Suppressor macrophage treated with lipopolysaccharide for 4 hours (primary cell): ENCODE measurements around the gene TET2.

ENCODE experiments used
- DNase-seq: peaks from one replicate; pipeline ENCODE4 v3.0.0-alpha.2; 2020

The TET2 gene

DNA sequence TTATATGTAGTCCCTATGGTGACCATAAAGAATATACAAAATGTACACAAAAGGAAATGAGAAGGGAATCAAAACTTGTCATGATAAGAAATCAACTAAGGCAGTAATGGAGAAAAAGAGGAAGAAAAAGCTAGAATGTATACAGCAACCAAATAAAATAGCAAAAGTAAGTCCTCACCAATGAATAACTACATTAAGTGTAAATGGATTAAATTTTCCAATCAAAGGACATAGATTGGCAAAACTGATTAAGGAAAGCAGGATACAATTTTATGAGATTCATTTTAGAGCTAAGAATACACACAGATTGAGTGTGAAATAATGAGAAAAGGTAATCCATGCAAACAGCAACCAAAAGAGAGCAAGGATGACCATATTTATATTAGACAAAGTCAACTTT, 157.4 kb downstream of the TET2 start:
- DNase-seq: no peak

DNA sequence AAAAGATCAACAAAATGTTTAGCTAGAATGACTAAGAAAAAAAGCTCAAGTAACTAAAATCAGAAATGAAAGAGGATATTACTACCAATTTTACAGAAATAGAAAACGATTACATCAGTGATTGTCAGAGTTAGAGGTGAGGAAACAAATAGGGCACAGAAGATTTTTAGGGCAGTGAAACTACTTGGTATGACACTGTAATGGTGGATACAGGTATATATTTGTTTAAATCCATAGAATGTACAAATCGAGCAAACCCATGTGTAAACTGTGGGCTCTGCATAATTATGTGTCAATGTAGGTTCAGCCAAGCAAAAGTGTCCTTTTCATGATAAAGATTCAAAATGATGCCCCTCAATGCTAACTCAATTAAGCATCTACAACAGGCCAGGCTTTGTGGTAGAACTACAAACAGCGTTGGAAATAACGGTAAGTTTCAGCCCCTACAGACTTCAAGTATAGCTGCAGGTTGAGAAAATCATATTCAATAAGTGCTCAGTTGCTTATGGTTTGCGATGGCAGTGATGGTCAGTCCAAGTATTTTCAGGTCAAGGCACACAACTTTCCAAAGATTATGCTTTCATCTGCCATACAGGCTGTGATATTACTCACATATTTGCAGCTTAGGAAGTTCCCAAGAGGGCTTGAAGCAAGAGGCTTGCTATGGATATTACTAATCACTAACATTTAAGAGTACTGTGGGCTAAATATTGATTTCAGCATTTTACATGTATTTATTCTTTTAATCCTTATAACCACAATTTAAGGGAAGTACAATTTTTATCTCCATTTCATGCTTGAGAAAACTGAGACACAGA, 158.6 kb downstream of the TET2 start:
- DNase-seq: peak; percentile 76

DNA sequence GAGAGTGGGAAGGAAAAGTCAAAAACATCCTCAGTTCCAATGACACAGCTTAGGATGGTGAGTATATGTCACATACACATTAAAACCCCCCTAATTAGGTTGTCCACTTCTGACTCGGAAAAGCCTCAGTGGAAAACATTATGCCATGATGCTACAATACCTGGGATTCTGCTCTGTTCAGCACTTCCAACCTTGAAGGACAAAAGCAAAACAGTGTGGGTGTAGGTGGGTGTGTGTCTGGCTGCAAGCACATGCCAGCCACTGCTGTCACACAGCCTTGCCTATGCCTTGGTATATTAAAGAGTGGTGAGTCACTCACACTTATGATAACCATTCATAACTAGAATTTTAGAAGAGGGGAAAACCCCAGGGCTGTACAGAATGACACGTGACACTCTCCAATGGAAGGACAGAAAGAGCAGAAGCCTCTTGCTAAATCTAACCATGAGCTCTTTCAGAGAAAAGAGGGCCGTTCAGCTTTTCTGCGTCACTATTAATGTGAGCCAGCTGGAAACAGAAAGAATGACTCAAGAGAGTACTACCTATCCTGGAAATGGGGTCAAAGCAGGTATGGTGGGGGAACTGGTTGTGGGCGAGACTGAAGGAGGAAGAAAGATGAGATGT, 159.6 kb downstream of the TET2 start:
- peak; percentile 94 for DNase-seq

DNA sequence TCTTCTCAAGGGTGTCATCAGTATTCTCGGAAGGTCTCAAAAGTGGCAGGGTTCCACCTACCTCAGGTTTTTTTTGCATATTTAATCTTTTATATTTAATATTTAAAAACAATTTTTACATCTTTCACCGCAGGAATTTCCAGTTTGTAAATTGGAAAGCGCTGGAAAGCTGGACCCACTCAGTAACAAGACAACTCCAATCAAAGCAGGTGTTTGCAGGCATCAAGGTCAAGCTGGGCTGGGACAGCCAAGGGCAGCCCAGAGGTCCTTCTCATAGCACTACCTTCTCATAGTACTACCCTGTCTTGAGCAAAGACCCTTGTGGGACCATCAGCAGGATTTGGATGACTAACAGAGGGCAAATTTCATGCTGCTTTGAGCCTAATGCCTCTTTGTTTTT, 160.1 kb downstream of the TET2 start:
- DNase-seq: no peak

DNA sequence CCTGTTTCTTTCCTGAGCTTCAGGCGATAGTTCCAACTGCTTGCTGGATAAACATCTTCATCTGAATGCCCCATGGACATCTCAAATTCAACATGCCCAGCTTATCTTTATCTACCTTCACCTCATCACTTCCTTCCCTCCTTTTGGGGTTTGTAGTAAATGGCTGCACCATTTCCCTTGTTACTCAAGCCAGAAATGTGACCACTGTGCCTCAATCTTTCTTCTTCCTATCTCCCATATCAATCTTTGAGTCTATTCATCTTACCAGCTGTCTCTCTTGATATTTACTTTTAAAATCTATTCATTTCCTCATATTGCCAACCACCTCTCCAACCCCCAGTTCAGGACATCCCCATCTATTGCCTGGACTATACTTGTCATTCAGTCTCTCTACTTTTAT, 171.8 kb downstream of the TET2 start:
- no peak for DNase-seq

DNA sequence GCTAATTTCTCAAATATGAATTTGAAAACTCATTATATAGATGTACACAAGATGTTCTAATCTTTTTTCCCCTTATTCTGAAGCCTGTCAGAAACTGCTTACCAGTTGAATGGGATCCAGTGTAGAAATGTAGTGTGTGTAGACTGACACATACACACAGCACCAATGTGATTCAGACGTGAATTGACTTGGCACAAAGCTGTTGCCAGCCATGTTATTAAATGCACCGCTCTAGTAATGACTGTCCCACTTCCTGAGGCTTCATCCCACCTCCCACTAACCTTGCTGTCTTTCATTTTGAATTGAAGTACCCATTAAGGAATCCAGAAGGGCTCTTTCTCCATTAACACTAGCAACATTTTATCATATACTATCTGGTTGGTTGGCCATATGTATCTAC, 180.5 kb downstream of the TET2 start:
- no peak for DNase-seq

DNA sequence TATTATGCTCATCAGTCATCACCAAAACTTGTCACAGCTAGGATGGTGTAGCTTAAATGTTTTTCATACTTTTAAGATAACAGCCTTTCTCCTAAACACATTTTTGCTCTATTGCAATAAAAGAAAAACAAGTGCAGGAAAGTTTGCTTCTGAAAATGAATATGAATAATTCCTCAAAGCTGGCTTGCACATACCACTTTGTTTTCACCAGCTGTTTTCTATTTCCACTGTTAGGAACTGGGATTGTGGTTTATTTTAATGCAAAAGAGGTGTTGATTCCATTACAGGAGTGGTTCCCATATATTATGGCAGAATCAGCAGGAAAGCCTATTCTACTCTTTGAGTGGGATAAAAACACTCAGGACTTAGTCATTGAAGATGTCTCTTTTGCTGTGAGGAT, 181.3 kb downstream of the TET2 start:
- no peak for DNase-seq

DNA sequence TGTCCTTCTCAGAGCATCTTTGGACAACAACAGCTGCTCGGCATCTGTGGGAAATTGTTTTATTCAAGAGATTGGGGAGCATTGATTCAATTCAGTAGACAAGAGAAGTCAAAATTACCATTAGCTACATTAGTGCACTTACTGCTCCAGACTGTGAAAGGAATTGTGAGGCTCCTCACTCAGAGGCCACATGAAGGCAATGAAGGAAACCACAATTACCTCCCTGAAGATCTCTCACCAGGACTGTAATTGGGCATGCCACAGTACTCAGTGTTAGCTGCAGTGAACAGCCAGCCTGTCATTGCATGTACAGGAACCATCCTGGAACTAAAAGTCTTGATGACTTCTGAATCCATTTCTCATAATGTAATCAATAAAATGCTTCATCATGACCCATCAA, 182.4 kb downstream of the TET2 start:
- DNase-seq: no peak
